ENCODE data around the gene RIPPLY1.

- no peak for TF ChIP-seq POLR2A (IDR thresholded peaks at IDR 0.05)
- TF ChIP-seq CTCF (IDR thresholded peaks at IDR 0.05) = no peak
Observed at GRCh38 chrX:106933538-106933961, 30.4 kb upstream of the RIPPLY1 start.

All from uterus (tissue), 2 donors.